Measurements from ENCODE around the gene TMEM214.

Gene TMEM214

DNA sequence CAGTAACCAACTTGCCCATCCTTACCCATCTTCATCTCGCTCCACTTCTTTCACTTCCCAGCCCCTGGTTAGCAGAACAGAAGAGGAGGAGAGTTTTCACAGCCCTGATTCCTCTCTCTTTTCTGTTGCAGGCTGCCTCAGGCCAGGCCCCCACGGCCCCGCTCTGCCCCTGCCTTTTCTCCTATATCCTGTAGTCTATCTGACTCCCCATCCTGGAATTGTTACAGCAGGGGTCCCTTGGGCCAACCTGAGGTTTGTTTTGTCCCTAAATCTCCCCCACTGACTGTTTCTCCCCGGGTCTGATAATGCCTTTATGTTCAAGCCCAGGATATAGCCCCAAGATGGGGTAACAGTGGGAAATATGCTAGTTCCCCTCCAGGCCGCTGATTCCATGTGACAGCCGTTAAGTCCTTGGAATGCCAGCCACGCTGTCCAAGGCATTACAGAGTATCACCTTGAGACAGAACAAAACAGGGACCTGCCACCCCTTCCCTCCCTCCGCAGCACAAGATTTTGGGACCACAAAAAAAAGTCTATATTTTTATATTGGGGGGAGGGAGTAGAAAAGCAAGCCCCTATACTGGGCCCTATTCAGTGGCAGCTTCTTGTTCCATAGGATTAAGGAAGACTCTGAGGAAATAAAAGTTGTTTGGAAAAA lies 37.3 kb downstream of the TMEM214 start:
- DNase-seq (ENCODE audit: low read depth): no peak
- TF ChIP-seq, protein P1, sequence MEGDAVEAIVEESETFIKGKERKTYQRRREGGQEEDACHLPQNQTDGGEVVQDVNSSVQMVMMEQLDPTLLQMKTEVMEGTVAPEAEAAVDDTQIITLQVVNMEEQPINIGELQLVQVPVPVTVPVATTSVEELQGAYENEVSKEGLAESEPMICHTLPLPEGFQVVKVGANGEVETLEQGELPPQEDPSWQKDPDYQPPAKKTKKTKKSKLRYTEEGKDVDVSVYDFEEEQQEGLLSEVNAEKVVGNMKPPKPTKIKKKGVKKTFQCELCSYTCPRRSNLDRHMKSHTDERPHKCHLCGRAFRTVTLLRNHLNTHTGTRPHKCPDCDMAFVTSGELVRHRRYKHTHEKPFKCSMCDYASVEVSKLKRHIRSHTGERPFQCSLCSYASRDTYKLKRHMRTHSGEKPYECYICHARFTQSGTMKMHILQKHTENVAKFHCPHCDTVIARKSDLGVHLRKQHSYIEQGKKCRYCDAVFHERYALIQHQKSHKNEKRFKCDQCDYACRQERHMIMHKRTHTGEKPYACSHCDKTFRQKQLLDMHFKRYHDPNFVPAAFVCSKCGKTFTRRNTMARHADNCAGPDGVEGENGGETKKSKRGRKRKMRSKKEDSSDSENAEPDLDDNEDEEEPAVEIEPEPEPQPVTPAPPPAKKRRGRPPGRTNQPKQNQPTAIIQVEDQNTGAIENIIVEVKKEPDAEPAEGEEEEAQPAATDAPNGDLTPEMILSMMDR (IDR thresholded peaks at IDR 0.05; ENCODE audit: low read depth, low read length, missing control alignments): no peak
- peak overlapping the region; percentile 85 for H3K4me3 ChIP-seq (ENCODE audit: low read depth, low read length)
- in situ Hi-C loops (cut with HindIII; ENCODE audit: low sequenced_read_pairs): no loop called here

DNA sequence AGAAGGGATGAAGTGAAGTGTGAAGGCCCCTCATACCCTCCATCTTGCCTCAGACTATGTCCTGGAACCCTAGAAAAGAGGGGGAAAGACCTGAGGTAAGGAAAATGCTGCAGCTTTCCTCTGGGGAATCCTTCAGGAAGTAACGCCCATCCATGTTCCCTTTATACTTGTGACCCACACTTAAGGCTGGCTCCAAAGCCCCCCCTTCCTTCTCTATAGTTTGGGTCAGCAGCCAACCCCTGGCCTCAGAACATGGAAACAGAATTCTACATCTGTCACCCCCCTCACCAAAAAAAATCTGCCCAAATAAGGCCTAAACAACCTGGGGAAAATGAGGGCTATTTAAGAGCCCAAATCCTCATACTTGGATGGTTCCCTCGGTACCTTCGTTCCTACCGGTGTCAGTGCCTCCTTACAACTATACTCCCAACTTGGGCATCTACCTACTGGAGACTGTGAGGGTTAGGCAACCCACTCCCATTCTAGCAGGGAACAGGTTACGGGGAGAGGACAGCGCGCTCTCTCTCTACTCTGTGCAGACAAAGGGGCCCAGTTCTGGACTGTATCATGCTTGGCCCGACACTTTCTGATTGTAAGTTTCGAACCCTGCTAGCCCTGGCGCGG lies 38.0 kb downstream of the TMEM214 start:
- H3K4me3 ChIP-seq (ENCODE audit: low read depth, low read length): peak overlapping the region; percentile 85
- in situ Hi-C loops (cut with HindIII; ENCODE audit: low sequenced_read_pairs): no loop called here
- no peak for DNase-seq (ENCODE audit: low read depth)
- TF ChIP-seq, protein P1 (IDR thresholded peaks at IDR 0.05; ENCODE audit: low read depth, low read length, missing control alignments): no peak

DNA sequence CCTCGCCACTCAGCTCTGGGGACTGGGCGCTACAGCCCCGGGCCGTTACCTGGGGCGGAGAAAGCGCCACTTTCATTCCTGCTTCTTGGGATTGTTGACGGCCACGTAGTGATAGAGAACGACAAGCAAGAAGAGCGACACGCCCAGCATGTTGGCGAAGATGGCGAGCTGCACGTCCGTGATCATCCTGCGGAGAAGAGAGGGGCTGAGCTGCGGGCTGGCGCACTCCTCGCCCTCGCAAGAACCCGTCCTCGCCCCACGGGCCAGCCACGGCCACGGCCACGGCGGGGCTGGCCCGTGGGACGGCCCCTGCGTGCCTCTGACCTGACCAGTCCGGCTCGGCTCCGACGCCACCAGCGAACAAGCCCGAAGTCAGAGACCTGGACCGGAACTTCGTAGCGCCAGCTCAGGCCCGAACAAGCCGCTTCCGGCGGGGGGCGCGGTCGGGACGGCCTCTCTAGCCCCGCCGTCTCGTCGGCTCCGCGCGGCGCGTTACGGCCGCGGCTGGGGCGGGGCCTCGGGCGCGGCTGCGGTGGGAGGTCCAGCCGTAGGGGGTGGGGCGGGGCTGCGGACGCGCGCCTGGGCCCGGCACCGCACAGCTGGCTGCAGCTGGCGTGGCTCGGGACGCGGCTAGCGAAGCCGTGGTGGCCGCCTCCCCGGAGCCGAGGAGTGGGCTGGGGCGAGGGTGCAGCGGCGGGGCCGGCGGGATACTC lies 38.7 kb downstream of the TMEM214 start, which contains the start of gene OST4:
Gene OST4, minus strand, starts transcription at position 378 of the 713 bp plus-strand sequence.
- DNase-seq (ENCODE audit: low read depth): peak; percentile 70
- H3K4me3 ChIP-seq (ENCODE audit: low read depth, low read length): peak within 1 kb of the TSS; percentile 85
- TF ChIP-seq, protein P1 (IDR thresholded peaks at IDR 0.05; ENCODE audit: low read depth, low read length, missing control alignments): no peak
- in situ Hi-C loops (cut with HindIII; ENCODE audit: low sequenced_read_pairs): no loop called here

DNA sequence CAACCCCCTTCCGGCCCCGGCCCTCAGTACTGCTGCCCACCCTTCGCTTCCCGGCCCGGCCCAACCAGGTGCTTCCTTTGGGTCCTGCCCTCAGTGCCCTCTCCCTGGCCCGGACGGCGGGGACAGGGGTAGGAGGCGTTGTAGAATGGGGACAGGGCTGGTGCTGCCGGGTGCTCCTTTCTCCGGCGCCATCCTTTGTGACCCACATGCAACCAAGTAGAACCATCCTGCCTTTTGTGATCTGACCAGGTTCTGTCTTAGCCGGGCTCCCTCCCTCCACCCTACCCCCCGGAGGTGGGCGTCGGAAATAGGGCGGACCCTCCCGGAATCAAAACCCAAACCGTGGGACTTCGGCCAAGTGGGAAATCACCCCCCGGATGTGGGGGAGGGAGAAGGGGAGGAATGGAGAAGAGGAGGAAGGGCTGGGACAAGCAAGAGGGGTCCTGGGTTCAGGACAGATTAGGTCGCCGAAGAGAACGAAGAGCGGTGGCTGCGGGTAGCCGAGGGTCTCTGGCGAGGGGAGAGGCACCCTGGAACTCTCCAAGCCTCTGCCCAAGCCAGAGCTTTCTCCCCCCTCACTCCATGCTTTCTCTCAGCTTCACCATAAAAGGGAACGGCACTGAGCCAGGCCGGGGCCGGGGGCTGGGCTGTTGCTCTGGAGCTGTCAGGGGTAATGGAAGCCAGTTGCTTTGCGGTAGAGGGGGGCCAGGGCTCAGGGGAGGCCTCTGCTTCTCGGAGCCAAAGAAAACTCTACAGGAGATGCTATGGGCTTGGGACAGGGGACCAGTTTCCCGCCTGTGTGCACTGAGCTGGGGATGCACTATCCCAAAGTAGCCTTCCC lies 39.4 kb downstream of the TMEM214 start:
- DNase-seq (ENCODE audit: low read depth): peak; percentile 62
- in situ Hi-C loops (cut with HindIII; ENCODE audit: low sequenced_read_pairs): no loop called here
- TF ChIP-seq, protein P1 (IDR thresholded peaks at IDR 0.05; ENCODE audit: low read depth, low read length, missing control alignments): no peak
- peak overlapping the region; percentile 85 for H3K4me3 ChIP-seq (ENCODE audit: low read depth, low read length)

DNA sequence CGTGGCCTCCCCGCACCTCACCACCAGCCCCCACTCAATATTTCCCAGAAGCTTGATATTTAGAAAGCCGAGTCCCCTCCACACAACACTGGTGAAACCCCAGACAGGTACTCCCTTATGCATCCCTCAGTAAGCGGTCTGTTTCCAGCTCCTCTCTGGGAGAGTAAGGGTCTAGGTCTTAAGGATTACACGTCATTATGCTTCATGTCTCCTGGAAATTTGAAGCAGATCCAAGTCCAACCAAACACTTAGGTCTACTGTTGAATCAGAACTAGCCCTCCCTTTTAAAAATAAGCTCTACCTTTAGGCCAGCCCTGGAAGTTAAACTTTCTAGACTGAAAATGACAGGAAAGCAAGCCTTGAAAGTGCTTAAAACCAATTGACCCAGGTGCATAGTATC lies 40.2 kb downstream of the TMEM214 start:
- in situ Hi-C loops (cut with HindIII; ENCODE audit: low sequenced_read_pairs): no loop called here
- DNase-seq (ENCODE audit: low read depth): peak; percentile 63
- H3K4me3 ChIP-seq (ENCODE audit: low read depth, low read length): no peak overlapping the region
- TF ChIP-seq, protein P1 (IDR thresholded peaks at IDR 0.05; ENCODE audit: low read depth, low read length, missing control alignments): no peak

DNA sequence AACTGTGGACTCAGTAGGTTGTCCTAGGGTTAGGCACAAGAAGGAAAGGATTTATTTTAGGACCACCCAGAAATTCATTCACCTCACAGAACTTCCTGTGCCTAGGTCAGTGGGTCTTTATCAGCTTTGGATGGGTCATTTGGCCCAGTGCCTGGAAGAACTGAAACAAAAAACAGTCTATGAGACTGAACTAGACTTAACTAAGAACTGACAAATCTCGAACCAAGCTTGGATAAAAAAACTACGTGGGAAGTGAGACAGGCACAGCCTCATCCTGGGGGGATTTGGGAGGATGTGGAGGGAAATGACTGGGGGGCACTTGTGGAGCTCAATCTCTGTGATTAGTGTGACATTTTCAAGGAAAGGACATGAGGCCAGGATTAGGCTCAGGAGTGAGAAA lies 41.0 kb downstream of the TMEM214 start:
- TF ChIP-seq, protein P1 (IDR thresholded peaks at IDR 0.05; ENCODE audit: low read depth, low read length, missing control alignments): no peak
- H3K4me3 ChIP-seq (ENCODE audit: low read depth, low read length): no peak overlapping the region
- in situ Hi-C loops (cut with HindIII; ENCODE audit: low sequenced_read_pairs): no loop called here
- no peak for DNase-seq (ENCODE audit: low read depth)

All from astrocyte of the cerebellum (primary cell).